ENCODE measurements around the gene DOCK9.

Gene DOCK9

DNA sequence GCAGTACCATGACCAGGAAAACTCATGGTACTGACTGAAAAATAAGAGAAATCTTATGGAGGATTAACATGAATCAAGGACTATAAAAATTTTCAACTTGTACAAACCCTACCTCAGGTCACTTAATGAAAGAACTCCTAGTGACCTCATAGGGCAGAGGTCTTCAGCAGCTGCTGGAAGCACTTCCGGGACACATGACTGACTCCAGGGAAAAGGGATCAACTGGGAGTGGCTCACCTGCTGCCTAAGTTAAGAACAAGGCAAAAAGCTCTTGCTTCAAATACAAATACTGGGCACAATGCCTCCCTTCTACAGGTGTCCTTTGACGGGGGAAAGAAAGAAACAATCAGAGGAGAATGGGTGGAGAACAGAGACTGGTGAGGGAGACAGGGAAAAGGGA, 18.6 kb downstream of the DOCK9 start:
- no peak for DNase-seq (ENCODE audit: extremely low read depth, low read depth)
- TF ChIP-seq, protein P1, sequence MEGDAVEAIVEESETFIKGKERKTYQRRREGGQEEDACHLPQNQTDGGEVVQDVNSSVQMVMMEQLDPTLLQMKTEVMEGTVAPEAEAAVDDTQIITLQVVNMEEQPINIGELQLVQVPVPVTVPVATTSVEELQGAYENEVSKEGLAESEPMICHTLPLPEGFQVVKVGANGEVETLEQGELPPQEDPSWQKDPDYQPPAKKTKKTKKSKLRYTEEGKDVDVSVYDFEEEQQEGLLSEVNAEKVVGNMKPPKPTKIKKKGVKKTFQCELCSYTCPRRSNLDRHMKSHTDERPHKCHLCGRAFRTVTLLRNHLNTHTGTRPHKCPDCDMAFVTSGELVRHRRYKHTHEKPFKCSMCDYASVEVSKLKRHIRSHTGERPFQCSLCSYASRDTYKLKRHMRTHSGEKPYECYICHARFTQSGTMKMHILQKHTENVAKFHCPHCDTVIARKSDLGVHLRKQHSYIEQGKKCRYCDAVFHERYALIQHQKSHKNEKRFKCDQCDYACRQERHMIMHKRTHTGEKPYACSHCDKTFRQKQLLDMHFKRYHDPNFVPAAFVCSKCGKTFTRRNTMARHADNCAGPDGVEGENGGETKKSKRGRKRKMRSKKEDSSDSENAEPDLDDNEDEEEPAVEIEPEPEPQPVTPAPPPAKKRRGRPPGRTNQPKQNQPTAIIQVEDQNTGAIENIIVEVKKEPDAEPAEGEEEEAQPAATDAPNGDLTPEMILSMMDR (IDR thresholded peaks at IDR 0.05; ENCODE audit: low read depth, low read length), result no peak

DNA sequence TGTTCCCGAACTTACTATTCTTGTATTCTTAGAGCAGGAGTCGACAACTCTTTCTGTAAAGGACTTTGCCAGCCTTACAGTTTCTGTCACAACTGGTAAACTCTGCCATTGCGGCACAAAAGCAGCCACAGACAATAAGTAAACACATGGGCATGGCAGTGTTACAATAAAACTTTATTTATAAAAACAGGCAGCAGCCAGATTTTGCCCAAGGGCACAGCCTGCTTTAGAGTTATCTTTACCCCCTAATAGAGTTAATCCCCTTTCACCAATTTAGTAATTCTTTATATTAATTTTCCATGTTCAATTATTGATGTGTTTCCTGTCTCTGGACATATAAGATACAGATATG, 19.4 kb downstream of the DOCK9 start:
- TF ChIP-seq, protein P1 (IDR thresholded peaks at IDR 0.05; ENCODE audit: low read depth, low read length), result no peak
- DNase-seq (ENCODE audit: extremely low read depth, low read depth), result no peak

DNA sequence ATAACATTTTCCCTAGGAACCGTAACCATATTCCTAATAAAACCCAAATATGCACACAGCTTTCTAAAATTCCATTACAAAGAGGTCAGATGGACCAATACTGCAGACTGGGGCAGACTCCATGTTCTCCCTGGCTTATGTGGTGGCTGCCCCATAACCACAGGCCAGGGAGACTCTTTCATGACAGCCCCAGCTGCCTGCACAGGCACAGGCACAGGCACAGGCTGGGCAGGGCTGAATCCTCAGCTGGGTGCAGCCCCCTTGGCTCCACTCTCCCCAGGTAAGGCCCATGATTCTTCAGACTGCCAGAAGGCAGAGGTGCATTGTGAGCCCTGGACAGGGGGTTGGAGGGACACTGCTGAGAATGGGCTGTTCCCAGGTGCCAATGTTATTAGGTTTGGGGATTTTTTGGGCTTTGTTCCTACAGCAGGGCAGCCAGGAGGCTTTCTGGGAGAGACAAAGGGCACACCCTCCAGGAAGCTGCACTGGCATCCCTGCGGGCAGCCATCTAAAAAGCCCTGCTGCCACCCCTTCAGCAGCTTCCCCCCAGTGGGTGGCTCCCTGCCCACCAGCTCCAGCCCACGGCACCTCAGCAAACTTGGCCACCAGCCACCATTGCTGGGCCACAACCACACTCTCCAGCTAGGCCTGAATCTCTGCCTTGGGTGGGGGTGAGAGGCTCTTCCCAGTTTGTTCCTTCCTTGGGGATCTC, 20.0 kb downstream of the DOCK9 start:
- TF ChIP-seq, protein P1 (IDR thresholded peaks at IDR 0.05; ENCODE audit: low read depth, low read length), result no peak
- no peak for DNase-seq (ENCODE audit: extremely low read depth, low read depth)

DNA sequence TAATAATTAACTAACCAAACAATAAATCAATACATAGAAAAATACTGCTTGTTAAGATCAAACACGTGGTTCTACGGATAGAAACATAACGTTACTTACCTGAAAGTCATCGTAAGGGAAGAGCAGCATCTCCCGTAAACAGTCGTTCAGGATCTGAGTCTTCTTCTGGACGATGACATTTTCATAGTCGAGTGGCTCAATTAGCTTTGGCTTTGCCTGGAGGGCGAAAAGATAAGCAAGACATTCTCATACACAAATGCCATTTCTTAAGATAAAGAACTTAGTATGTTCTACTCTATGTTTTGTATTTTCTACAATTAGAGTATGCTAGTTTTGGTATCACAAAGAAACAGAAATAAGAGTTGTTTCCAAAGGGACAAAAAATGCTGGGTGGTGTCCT, 22.5 kb downstream of the DOCK9 start:
- DNase-seq (ENCODE audit: extremely low read depth, low read depth), result no peak
- TF ChIP-seq, protein P1 (IDR thresholded peaks at IDR 0.05; ENCODE audit: low read depth, low read length), result no peak

DNA sequence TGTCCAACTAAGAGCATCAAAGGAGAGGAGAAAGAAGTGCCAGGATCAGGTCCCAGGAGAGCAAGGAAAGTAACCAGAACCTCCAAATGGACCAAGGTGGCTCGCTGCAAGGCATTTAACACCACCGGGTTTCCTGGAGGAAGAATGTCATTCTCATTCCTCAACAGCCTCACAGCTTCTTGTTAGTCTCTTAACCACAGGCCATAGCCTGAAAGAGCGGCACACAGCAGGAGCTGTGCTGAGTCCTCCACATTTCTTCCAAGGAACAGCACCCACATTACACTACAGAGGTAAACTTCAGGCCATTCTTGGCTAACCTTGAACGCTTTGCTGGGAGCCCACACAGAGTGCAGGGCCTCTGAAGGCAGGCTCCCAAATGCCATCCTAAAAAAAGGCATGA, 23.6 kb downstream of the DOCK9 start:
- TF ChIP-seq, protein P1 (IDR thresholded peaks at IDR 0.05; ENCODE audit: low read depth, low read length), result no peak
- DNase-seq (ENCODE audit: extremely low read depth, low read depth), result no peak

DNA sequence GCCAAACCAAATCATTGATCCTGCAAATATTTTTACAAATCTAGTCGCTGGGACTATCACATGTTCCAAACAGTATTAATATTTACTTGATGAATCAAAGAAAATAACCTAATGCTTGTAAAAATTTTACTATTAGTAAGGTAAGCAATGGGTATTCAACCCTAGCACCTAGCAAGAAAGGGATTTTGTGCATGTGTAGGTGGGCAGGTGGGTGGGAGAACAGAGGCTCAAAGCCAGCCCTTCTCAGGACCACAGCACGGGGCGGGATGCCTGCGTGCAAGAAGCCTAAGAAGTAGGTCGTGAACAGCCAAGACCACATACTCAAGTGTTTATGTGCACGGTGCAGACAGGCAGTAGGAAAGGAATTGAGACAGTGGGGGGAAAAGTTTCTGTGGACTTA, 26.6 kb downstream of the DOCK9 start:
- no peak for DNase-seq (ENCODE audit: extremely low read depth, low read depth)
- TF ChIP-seq, protein P1 (IDR thresholded peaks at IDR 0.05; ENCODE audit: low read depth, low read length), result no peak

DNA sequence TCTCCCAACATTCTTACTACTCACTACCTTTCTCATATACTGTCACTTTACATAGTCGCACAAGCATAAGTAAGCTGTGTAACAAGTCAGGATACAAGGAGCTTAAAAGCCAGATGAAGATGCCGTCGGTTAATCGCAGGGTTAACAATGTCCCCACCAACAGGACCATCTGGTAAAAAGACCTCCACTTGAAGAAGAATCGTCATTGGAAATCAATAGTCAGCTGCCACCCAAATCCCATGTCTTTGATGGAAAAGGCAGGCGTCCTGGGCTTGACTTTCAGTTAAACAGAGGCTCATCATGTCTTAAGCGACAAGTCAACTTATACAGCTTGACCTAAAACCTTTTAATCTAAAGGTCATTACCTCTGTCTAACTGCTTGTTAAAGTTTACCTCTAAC, 27.2 kb downstream of the DOCK9 start:
- TF ChIP-seq, protein P1 (IDR thresholded peaks at IDR 0.05; ENCODE audit: low read depth, low read length), result no peak
- no peak for DNase-seq (ENCODE audit: extremely low read depth, low read depth)

All from AG09319 (cell line).